Effector CD8-positive, alpha-beta T cell (primary cell): ENCODE results near the gene PFKFB2.

ENCODE experiments used
- DNase-seq: peaks from one replicate; lab custom pipeline; 2025; lab: John Stamatoyannopoulos, UW

Gene PFKFB2

GRCh38 chr1:207021876-207022596, 31.0 kb upstream of the PFKFB2 start:
- DNase-seq = no peak

GRCh38 chr1:207022996-207023679, 29.9 kb upstream of the PFKFB2 start:
- no peak for DNase-seq

GRCh38 chr1:207024202-207025145, 28.6 kb upstream of the PFKFB2 start:
- no peak for DNase-seq

GRCh38 chr1:207025146-207025880, 27.8 kb upstream of the PFKFB2 start:
- no peak for DNase-seq

- no peak for DNase-seq
Measured at GRCh38 chr1:207026104-207026534, 27.0 kb upstream of the PFKFB2 start.

DNA sequence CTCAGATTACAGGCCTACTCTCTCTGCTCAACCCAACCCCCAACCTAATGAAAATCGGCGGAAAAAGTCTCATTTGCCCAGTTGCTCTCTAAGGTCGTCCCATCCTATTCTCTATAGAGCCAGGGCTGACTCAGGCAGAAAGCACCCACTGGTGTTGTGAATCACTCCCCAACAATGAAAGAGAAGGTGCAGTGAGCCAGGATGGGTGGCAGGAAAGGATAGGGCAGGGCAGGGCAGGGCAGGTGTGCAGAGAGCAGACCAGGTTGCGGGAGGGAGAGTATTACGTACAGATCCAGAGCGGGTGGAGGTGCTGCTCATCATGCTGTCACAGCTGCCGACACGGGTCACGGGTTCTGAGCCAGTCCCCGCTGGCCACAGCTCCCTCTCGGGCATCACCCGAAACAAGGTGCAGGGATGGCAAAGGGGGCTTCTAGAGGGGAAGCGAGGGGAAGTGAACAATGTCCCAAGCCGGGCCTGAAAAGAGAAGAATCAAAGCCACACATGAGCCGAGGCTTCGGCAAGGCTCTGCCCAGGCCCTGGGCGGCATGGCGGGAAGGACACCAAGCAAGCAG, 25.8 kb upstream of the PFKFB2 start:
- no peak for DNase-seq

- DNase-seq = no peak
Measured at GRCh38 chr1:207027921-207028320, 25.2 kb upstream of the PFKFB2 start.

DNA sequence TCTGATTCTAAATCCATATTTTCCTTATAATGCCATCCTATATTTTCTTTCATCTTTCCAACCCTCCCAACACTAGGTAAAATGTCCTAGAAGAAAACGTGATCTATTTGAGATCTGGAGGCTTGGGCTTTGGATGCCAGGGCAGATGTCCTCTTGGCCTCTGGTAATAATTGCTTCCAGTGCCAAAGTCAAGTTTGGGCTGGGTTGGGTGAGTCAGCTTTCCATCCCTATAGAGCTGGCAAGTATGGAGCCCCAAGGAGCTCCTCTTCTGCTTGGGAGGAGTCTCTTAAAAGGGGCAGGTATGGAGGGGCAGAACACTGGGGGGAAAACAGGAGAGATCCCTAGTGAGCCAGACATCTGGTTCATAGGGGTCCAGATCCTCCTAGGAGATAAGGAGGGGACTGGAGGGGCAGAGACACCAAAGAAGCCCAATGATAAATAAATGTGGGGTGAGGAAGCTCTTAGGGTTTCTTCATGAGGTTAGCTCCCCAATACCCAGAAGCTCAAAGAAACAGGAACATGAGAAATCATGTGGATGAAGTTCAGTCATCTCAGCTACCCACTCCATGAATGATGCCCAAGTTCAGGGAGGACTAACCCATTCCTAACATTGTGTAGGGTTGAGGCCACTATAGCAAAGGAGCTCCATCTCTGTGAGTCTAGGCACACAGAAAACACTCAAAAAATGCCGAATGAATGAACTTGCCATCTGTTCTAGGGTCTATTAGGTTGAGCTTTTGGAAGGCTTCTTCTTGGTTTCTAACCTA, 24.0 kb upstream of the PFKFB2 start:
- no peak for DNase-seq

DNA sequence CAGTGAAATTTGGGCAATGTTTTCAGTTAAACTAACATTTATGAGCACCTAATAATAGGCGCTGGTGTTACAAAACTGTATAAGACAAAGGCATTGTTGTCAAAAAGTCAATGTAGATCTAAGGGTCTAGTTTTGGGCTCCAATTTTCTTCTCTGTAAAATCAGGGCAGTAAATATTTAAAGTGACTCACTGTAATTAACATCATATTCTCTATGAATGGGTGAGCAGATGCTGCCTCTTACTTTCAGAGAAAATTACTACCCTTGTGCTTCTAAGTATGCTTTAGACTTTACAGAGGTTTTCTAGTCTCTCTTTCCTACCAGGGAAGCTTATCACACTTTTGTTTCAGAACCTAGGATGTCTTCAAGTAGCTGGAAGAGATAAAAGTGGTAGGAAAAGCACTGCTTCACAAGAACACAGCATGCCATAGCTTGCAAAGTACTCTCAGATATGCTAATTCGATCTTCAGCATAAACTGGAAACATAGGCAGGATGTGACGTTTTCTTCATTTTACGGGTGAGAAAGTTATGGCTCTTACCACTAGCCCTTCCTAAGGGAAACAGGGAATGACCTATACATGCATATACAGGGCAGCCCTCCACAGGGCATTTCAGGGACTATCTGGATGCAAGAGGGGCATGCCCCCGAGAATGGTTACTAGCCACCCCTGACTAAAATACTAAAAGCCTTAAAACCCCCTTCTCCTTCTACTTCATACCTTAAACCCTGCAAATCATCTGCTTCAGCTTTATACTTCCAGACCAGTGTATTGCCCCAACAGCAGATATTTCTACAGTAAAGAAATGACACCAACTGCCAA, 23.2 kb upstream of the PFKFB2 start:
- DNase-seq = no peak

- no peak for DNase-seq
Measured at GRCh38 chr1:207030522-207031009, 22.5 kb upstream of the PFKFB2 start.

DNA sequence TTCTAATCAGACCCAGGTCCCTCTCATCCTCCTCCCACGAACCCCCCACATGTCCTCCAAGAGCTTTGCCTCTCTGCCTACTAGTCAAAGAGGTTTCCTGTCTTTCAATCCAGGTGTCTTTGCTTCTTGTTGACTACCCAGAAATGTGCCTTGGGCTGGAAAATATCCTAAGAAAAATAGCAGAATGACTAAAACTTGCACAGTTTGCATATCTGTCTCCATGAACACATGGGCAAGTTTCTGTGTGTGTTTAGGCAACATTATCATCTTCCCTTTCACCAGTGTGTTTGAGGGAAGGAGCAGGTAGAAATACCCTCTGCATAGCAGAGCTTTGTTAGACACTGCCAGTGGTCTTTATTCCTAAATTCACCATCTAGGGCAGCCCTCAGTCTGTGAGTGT, 22.1 kb upstream of the PFKFB2 start:
- no peak for DNase-seq

- no peak for DNase-seq
Measured at GRCh38 chr1:207031632-207032264, 21.3 kb upstream of the PFKFB2 start.

GRCh38 chr1:207032528-207033017, 20.5 kb upstream of the PFKFB2 start, which contains the start of gene C1orf116:
Gene C1orf116 (minus strand): TSS chr1:207032756. CDS start chr1:207027598, 5,158 bp downstream.
- no peak for DNase-seq

GRCh38 chr1:207033302-207033701, 19.8 kb upstream of the PFKFB2 start:
- no peak for DNase-seq

- no peak for DNase-seq
Measured at GRCh38 chr1:207034208-207034607, 18.9 kb upstream of the PFKFB2 start.

DNA sequence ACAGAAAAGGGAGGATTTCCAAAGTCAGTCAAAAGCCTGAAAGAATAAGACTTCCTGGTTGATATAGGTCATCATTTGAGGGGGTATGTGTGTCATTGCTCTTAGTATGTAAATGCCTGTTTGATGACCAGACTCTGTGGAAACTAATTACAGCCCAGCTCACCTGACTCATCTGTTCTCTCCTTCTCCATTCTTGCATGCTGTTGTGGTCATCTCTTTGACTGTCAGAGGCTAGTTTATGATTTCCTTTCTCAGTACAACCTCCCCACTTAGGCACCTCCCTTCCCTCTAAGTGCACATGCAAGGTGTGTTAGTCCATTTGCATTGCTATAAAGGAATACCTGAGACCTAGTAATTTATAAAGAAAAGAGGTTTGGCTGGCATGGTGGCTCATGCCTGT, 18.1 kb upstream of the PFKFB2 start:
- DNase-seq = no peak

DNA sequence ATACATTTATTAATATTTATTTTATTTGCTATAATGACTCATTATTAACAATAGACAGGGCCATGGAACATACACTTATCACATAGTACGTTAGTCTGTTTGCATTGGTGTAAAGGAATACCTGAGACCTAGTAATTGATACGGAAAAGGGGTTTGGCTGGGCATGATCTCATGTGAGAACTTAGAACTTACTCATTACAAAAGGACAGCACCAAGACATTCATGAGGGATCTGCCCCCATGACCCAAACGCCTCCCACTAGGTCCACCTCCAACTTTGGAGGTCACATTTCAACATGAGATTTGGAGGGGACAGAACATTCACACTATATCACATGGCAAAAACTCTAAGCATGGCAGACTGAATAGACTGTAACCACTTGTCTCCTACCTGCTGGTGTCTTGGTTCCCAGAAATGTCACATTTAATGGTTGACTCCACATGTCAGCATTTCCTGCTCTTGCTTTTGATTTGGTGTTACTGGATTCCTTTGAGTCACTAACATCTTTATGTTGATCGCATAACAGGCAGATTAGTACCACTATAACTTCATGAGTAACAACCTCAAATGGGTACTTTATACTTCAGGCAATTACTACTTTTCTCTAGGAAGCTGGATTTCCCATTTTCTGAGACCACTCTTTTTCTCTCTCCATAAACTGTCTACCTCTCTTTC, 17.1 kb upstream of the PFKFB2 start:
- no peak for DNase-seq

DNA sequence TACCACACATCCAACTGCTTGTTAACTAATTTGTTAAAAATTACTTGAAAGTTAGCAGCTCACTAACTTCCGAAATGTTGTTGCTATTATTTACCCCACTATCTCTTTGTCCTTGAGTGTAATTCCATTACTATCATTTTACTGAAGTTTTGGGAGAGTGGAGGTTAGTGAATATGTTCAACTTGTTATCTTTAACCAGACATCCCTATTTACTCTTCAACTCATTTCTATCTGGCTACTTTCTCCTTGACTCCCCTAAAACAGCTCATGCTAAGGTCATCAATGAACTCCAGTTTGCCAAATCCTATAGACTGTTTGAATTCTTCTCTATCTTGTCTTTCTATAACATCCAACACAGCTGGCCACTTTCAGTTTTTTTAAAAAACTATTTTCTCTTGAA, 16.2 kb upstream of the PFKFB2 start:
- DNase-seq = no peak
